Epithelial cell of esophagus (primary cell): Measurements from ENCODE around the gene SIRPA.

ENCODE experiments used
- DNase-seq: peaks from one replicate; pipeline ENCODE4 v3.0.0; 2010; ENCODE audit warnings: low read depth
- H3K4me3 ChIP-seq: 2 replicates; pipeline ENCODE4 v1.5.1; 2011; ENCODE audit warnings: mild to moderate bottlenecking, low read length, control low read depth
- TF ChIP-seq, protein P1 (sequence below): IDR thresholded peaks from 2 replicates; pipeline ENCODE4 v1.5.1; 2011; ENCODE audit warnings: low read depth, mild to moderate bottlenecking, low read length, control low read depth, inconsistent platforms; ENCODE audit not compliant: insufficient read depth; ENCODE audit errors: missing control alignments

Gene SIRPA

GRCh38 chr20:1979106-1979778 is 84.0 kb downstream of the SIRPA start:
- H3K4me3 ChIP-seq = no peak overlapping the region
- DNase-seq = peak; percentile 11
- TF ChIP-seq, protein P1, sequence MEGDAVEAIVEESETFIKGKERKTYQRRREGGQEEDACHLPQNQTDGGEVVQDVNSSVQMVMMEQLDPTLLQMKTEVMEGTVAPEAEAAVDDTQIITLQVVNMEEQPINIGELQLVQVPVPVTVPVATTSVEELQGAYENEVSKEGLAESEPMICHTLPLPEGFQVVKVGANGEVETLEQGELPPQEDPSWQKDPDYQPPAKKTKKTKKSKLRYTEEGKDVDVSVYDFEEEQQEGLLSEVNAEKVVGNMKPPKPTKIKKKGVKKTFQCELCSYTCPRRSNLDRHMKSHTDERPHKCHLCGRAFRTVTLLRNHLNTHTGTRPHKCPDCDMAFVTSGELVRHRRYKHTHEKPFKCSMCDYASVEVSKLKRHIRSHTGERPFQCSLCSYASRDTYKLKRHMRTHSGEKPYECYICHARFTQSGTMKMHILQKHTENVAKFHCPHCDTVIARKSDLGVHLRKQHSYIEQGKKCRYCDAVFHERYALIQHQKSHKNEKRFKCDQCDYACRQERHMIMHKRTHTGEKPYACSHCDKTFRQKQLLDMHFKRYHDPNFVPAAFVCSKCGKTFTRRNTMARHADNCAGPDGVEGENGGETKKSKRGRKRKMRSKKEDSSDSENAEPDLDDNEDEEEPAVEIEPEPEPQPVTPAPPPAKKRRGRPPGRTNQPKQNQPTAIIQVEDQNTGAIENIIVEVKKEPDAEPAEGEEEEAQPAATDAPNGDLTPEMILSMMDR = no peak

DNA sequence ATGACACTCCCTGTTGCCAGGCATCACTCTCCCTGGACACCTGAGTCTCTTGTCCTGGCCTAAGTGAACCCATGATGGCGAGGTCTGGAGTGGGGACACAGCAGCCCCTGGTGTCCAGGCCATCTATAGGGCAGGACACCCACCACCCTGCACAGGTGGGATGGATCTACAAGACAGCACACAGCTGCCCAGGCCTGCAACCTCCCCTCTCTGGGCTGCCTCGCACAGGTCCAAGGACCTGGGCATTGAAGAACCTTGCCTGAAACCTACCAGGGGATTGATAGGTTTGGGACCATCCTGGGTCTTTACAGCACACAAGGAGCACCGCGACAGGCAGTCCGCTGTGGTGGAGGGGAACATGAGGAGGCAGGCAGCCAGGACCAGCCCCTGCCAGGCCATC is 87.5 kb downstream of the SIRPA start:
- TF ChIP-seq, protein P1 = no peak
- no peak overlapping the region for H3K4me3 ChIP-seq
- no peak for DNase-seq

DNA sequence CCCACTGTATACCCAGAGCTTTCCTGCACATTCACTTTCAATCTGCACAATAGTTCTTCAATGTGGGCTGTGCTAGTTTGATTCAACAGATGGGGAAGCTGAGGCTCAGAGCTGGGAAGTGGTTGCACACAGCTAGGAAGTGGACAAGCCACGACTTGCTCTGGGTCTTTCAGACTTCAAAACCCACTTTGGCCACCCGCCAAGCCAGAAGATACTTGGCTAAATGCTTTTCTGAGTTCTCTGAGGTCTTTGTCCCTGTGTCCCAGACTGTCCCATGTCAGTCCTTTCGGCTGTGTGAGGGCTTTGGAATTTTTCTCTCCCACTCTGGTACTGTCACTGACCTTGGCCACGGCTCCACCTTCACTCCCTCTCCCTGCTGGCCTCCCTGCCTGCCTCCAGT is 88.1 kb downstream of the SIRPA start:
- H3K4me3 ChIP-seq = no peak overlapping the region
- TF ChIP-seq, protein P1 = no peak
- no peak for DNase-seq

DNA sequence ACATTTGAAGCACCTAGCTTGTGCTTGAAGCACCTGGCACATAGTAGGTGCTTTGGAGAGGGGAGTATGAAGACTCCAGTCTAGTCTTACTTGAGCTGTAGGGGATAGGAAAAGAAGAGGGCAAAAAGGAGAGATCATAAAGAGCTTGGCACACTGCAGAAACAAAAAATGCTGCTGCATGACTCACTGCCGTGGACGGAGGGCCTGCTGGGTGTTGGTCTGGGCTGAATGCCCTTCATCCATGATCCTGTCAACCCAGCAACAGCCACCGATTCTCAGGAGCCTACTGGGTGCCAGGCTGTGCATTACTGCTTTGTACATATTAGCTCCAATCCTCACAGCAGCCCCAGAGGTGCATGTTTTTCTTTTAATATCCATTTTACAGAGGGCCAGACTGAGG is 92.6 kb downstream of the SIRPA start:
- H3K4me3 ChIP-seq = no peak overlapping the region
- TF ChIP-seq, protein P1 = no peak
- no peak for DNase-seq
